HL-60 (cell line): ENCODE data around the gene SPATA46.

Experiments used
- GABPA ChIP-seq: IDR thresholded peaks from 2 replicates; pipeline ENCODE4 v1.6.1; 2012; ENCODE audit warnings: low read depth
- POLR2AphosphoS5 ChIP-seq: IDR thresholded peaks from 2 replicates; pipeline ENCODE4 v1.6.1; 2012; ENCODE audit warnings: low read depth
- SPI1 ChIP-seq: IDR thresholded peaks from 2 replicates; pipeline ENCODE4 v1.6.1; 2012; ENCODE audit warnings: low read depth, mild to moderate bottlenecking, borderline replicate concordance
- TF ChIP-seq, protein P1 (sequence below): IDR thresholded peaks from 2 replicates; pipeline ENCODE4 v1.6.1; 2012; ENCODE audit warnings: low read depth; ENCODE audit not compliant: insufficient replicate concordance
- TF ChIP-seq, protein P2 (sequence below): IDR thresholded peaks from one replicate; pipeline ENCODE4 v1.5.1; 2011; ENCODE audit warnings: low read length, control low read depth, inconsistent platforms; ENCODE audit not compliant: insufficient read depth

DNA sequence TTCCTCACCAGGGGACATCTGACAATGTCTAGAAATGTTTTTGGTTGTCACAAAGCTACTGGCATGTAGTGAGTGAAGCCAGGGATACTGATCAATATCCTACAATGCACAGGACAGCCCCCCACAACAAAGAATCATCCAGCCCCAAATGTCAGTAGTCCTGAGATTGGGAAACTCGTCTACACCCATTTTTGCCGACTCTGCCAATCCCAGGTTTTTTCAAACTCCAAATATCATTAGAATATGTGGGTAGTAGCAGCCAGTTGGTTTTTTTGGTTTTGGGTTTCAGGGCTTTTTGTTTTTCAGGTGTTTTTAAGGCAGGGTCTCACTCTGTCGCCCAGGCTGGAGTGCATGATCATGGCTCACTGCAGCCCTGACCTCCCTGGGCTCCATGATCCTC, 5.9 kb downstream of the SPATA46 start:
- TF ChIP-seq, protein P1, sequence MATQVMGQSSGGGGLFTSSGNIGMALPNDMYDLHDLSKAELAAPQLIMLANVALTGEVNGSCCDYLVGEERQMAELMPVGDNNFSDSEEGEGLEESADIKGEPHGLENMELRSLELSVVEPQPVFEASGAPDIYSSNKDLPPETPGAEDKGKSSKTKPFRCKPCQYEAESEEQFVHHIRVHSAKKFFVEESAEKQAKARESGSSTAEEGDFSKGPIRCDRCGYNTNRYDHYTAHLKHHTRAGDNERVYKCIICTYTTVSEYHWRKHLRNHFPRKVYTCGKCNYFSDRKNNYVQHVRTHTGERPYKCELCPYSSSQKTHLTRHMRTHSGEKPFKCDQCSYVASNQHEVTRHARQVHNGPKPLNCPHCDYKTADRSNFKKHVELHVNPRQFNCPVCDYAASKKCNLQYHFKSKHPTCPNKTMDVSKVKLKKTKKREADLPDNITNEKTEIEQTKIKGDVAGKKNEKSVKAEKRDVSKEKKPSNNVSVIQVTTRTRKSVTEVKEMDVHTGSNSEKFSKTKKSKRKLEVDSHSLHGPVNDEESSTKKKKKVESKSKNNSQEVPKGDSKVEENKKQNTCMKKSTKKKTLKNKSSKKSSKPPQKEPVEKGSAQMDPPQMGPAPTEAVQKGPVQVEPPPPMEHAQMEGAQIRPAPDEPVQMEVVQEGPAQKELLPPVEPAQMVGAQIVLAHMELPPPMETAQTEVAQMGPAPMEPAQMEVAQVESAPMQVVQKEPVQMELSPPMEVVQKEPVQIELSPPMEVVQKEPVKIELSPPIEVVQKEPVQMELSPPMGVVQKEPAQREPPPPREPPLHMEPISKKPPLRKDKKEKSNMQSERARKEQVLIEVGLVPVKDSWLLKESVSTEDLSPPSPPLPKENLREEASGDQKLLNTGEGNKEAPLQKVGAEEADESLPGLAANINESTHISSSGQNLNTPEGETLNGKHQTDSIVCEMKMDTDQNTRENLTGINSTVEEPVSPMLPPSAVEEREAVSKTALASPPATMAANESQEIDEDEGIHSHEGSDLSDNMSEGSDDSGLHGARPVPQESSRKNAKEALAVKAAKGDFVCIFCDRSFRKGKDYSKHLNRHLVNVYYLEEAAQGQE: no peak
- no peak for TF ChIP-seq GABPA
- TF ChIP-seq, protein P2, sequence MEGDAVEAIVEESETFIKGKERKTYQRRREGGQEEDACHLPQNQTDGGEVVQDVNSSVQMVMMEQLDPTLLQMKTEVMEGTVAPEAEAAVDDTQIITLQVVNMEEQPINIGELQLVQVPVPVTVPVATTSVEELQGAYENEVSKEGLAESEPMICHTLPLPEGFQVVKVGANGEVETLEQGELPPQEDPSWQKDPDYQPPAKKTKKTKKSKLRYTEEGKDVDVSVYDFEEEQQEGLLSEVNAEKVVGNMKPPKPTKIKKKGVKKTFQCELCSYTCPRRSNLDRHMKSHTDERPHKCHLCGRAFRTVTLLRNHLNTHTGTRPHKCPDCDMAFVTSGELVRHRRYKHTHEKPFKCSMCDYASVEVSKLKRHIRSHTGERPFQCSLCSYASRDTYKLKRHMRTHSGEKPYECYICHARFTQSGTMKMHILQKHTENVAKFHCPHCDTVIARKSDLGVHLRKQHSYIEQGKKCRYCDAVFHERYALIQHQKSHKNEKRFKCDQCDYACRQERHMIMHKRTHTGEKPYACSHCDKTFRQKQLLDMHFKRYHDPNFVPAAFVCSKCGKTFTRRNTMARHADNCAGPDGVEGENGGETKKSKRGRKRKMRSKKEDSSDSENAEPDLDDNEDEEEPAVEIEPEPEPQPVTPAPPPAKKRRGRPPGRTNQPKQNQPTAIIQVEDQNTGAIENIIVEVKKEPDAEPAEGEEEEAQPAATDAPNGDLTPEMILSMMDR: no peak
- no peak for TF ChIP-seq POLR2AphosphoS5
- TF ChIP-seq SPI1: no peak
